NCI-H524 (cell line): ENCODE measurements around the gene KLHL42.
"Not testable (repeated sequence)": the region's sequence is repeated elsewhere in the genome, so short reads cannot be mapped to it uniquely, and the experiment has no call there.

Source experiments
- DNase-seq, 2 experiments: peaks; one replicate each; lab custom pipeline; 2025; lab: John Stamatoyannopoulos, UW

The KLHL42 gene

GRCh38 chr12:27779920-27780611 is at the start of gene KLHL42, which contains the start of gene MANSC4:
Gene KLHL42 (plus strand): TSS chr12:27780233. CDS start chr12:27780331, 98 bp downstream.
Gene MANSC4 (minus strand): TSS chr12:27780236. CDS start chr12:27771276, 8,960 bp downstream.
- DNase-seq, result peak in 1 of 2 experiments; percentile 52

- peak in 1 of 2 experiments; percentile 5 for DNase-seq
Measured at GRCh38 chr12:27732281-27732680, 47.8 kb upstream of the KLHL42 start.

GRCh38 chr12:27733052-27733656 is 46.9 kb upstream of the KLHL42 start:
- DNase-seq, result peak in 1 of 2 experiments; percentile 29

- no peak for DNase-seq
Measured at GRCh38 chr12:27733791-27734190, 46.2 kb upstream of the KLHL42 start.

GRCh38 chr12:27734321-27734720 is 45.7 kb upstream of the KLHL42 start:
- DNase-seq, result not testable (repeated sequence)

GRCh38 chr12:27743601-27744000 is 36.4 kb upstream of the KLHL42 start:
- DNase-seq, result no peak

GRCh38 chr12:27745734-27746133 is 34.3 kb upstream of the KLHL42 start:
- not testable (repeated sequence) for DNase-seq

GRCh38 chr12:27747111-27747820 is 32.8 kb upstream of the KLHL42 start:
- no peak for DNase-seq

GRCh38 chr12:27751386-27752047 is 28.5 kb upstream of the KLHL42 start:
- no peak for DNase-seq

GRCh38 chr12:27754795-27755194 is 25.2 kb upstream of the KLHL42 start:
- no peak for DNase-seq

GRCh38 chr12:27756670-27757195 is 23.3 kb upstream of the KLHL42 start:
- no peak for DNase-seq

GRCh38 chr12:27762757-27763156 is 17.3 kb upstream of the KLHL42 start:
- DNase-seq, result no peak

- DNase-seq, result no peak
Measured at GRCh38 chr12:27766587-27766986, 13.4 kb upstream of the KLHL42 start.

GRCh38 chr12:27769142-27769673 is 10.8 kb upstream of the KLHL42 start:
- DNase-seq, result no peak

GRCh38 chr12:27771481-27772327 is 8.3 kb upstream of the KLHL42 start:
- DNase-seq, result no peak

GRCh38 chr12:27772328-27773049 is 7.5 kb upstream of the KLHL42 start:
- DNase-seq, result no peak

- no peak for DNase-seq
Measured at GRCh38 chr12:27777141-27777540, 2.9 kb upstream of the KLHL42 start.

- no peak for DNase-seq
Measured at GRCh38 chr12:27778206-27778605, 1.8 kb upstream of the KLHL42 start.

GRCh38 chr12:27779416-27779919 is 565 bp upstream of the KLHL42 start:
- peak; percentile 26 to 72 for DNase-seq
